GM06990 (cell line): Measurements from ENCODE around the gene KLHL11.

ENCODE experiments used
- DNase-seq: peaks from one replicate; pipeline ENCODE4 v3.0.0-alpha.2; 2011; ENCODE audit not compliant: insufficient read length; ENCODE audit errors: extremely low read depth
- H3K27me3 ChIP-seq: replicated peaks from 2 replicates; pipeline ENCODE4 v1.6.0; 2011; ENCODE audit warnings: low read length; ENCODE audit not compliant: control insufficient read depth, insufficient read depth
- H3K36me3 ChIP-seq: 2 replicates; pipeline ENCODE4 v1.5.1; 2011; ENCODE audit warnings: low read length; ENCODE audit not compliant: control insufficient read depth, insufficient read depth
- H3K4me3 ChIP-seq: replicated peaks from 2 replicates; pipeline ENCODE4 v1.5.1; 2011; ENCODE audit warnings: low read depth, mild to moderate bottlenecking, control low read depth, low read length
- TF ChIP-seq, protein P1 (sequence below): IDR thresholded peaks from 2 replicates; pipeline ENCODE4 v1.5.1; 2011; ENCODE audit warnings: low read length, control low read depth, mild to moderate bottlenecking, inconsistent platforms; ENCODE audit not compliant: insufficient read depth, poor library complexity, severe bottlenecking

The KLHL11 gene

DNA sequence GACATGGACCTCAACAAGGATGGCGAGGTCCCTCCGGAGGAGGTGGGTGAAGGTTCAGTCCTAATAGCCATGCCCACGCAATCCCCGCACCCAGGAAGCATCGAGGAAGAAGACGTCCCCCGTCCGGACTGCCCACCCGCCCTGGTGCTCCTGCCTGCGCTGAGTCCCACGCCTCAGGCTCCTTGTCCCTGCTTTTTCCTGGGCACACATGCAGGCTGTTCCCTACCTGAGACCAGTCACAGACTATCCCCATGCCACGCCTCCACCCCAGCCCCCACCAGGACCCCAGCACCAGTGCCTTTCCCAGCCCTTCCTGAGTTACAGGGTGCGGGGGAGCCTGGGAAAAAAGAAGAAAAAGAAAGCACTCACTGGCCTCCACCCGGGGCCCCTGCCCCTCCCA is 43.4 kb downstream of the KLHL11 start:
- no peak for DNase-seq
- H3K4me3 ChIP-seq, result no peak overlapping the region
- TF ChIP-seq, protein P1, sequence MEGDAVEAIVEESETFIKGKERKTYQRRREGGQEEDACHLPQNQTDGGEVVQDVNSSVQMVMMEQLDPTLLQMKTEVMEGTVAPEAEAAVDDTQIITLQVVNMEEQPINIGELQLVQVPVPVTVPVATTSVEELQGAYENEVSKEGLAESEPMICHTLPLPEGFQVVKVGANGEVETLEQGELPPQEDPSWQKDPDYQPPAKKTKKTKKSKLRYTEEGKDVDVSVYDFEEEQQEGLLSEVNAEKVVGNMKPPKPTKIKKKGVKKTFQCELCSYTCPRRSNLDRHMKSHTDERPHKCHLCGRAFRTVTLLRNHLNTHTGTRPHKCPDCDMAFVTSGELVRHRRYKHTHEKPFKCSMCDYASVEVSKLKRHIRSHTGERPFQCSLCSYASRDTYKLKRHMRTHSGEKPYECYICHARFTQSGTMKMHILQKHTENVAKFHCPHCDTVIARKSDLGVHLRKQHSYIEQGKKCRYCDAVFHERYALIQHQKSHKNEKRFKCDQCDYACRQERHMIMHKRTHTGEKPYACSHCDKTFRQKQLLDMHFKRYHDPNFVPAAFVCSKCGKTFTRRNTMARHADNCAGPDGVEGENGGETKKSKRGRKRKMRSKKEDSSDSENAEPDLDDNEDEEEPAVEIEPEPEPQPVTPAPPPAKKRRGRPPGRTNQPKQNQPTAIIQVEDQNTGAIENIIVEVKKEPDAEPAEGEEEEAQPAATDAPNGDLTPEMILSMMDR, result no peak
- H3K36me3 ChIP-seq, result peaks cover 4% of the 10 kb centered on the region
- no peaks in the 10 kb centered on the region for H3K27me3 ChIP-seq

DNA sequence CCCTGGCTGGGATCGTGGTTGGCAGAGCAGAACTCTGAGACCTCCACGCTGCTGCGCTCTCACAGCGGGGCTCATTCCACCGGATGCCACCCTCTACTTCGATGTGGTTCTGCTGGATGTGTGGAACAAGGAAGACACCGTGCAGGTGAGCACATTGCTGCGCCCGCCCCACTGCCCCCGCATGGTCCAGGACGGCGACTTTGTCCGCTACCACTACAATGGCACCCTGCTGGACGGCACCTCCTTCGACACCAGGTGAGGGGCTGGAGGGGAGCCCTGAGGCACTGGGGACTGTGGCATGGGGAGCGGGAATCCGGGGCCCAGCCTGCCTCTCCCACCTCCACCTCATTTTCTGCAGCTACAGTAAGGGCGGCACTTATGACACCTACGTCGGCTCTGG is 47.2 kb downstream of the KLHL11 start:
- TF ChIP-seq, protein P1, result no peak
- no peak for DNase-seq
- no peak overlapping the region for H3K4me3 ChIP-seq
- no peaks in the 10 kb centered on the region for H3K36me3 ChIP-seq
- no peaks in the 10 kb centered on the region for H3K27me3 ChIP-seq

DNA sequence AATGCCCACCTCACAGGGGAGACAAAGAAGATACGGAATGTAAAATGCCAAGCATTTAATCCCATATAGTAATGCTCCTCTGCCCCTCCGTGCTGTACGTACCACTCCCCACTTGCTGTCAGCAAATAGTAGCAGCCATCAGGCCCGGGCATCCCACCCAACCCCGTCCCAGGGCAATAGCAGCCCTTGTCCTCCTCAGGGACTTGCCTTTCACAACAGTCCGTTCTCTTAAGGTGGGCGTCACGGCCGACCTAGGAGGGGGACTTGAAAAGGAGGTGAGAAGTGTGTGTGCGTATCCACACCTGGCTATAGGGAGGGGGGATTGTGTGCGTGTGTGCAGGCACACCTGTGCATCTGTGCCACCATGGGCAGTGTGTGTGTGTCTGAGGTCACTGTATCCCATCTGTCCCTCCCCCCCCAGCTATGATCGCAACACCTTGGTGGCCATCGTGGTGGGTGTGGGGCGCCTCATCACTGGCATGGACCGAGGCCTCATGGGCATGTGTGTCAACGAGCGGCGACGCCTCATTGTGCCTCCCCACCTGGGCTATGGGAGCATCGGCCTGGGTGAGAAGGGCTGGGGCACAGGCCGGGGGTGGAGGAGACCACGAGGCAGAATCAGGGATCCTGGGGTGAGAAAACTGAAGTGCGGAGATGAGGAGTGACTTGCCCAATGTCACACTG is 48.4 kb downstream of the KLHL11 start:
- no peak for DNase-seq
- H3K27me3 ChIP-seq, result no peaks in the 10 kb centered on the region
- no peaks in the 10 kb centered on the region for H3K36me3 ChIP-seq
- TF ChIP-seq, protein P1, result no peak
- no peak overlapping the region for H3K4me3 ChIP-seq

DNA sequence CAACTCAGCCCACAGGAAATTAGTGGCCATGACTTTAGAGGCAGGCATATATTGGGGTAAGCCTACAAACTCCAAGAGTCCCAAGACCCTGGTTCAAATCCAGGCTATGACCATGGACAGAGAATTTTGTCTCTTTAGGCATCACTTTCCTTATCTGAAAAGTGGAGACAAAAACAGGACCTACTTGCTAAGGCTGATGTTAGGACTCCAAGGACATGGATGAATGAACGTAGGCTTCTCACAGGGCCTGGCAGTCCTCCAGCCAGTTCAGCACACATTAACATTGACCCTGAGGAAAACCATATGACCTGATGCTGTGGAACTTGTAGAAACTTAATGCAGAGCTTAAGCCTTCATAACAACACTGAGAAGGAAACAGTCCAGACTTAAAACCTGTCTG is 51.0 kb downstream of the KLHL11 start:
- TF ChIP-seq, protein P1, result no peak
- no peaks in the 10 kb centered on the region for H3K36me3 ChIP-seq
- H3K27me3 ChIP-seq, result no peaks in the 10 kb centered on the region; the same call in 1 of the 2 replicates
- no peak for DNase-seq
- H3K4me3 ChIP-seq, result no peak overlapping the region

DNA sequence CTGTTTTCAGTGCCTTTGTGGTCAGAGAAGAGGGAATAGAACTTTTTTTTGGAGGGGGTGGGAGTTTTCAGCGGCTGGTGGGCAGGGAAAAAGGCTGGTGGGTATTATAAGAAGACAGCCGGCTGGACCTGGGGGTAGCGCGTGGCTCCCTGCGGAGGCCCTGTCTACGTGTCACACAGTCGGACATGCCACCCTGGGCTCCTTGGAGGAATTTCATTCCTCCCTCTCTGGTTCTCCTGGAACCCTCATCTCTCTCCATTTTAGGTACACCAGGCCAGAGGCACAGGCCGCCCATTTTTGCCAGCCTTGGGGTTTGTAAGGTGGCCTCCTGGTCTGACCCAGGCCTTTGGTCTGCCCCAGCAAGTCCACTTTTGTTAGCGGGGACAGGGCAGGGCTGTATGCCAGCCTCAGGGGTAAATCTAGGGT is 51.5 kb downstream of the KLHL11 start:
- Histone ChIP-seq H3K27me3 (no peaks in the 10 kb centered on the region; the same call in 1 of the 2 replicates), H3K4me3 (no peak overlapping the region), H3K36me3 (no peaks in the 10 kb centered on the region)
- DNase-seq, result no peak
- TF ChIP-seq, protein P1, result no peak
